ENCODE results near the gene C3orf52.

DNA sequence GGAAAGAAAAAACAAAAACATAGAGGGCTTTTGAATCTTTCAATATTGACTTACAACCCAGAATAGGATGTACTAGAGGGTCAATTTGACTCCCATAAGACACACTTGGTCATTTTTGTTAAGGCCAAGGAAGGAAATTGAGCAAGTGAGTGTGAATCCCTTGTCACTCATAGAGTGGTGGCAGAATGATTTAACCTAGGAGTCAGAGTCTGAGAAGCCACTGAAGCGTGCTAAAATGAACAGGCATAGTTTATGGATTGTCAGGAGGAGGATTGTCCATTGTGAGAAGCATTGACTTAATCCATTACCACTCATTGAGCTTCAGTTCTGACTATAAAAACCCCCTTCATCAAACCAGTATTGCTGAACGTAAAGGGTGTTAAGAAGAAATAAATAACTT lies 55.1 kb downstream of the C3orf52 start:
- TF ChIP-seq CTCF (IDR thresholded peaks at IDR 0.05; ENCODE audit: insufficient read depth, low read length, poor library complexity, severe bottlenecking) = no peak
- no peak for TF ChIP-seq EZH2phosphoT487 (conservative IDR thresholded peaks at IDR 0.05; ENCODE audit: low read length)
